ENCODE results near the gene SCAP.
"Not testable (repeated sequence)": the region's sequence is repeated elsewhere in the genome, so short reads cannot be mapped to it uniquely, and the experiment has no call there.

Gene SCAP

GRCh38 chr3:47480267-47480666, 4.5 kb upstream of the SCAP start:
- not testable (repeated sequence) for DNase-seq

GRCh38 chr3:47479826-47480160, 4.1 kb upstream of the SCAP start:
- DNase-seq = no peak

GRCh38 chr3:47478022-47478421, 2.3 kb upstream of the SCAP start:
- no peak for DNase-seq

DNA sequence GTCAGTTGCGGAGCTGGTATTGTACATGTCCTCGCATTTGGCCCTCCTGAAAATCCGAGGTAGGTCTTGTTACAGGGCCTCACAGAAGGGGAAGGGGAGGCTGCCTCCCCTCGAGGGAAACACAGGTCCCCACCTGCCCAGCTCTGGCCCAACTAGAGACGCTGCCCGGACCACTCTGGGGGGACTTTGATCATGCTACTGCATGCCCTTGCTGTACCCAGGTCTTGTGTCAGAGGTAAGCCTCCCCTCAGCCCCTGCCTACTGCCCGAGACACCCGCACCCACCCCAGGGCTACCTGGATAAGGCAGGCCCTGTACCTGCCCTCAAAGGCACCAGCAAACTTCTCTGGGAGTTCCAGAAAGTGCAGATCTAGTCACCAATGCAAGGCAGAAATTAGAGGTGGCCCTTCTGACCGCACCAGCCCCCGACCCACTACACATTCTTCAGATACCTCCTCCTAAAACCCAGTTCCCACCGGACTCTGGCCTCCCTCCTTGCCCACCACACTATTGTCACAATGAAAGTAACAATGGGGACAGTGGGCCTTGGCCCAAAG, 981 bp upstream of the SCAP start:
- DNase-seq = no peak

DNA sequence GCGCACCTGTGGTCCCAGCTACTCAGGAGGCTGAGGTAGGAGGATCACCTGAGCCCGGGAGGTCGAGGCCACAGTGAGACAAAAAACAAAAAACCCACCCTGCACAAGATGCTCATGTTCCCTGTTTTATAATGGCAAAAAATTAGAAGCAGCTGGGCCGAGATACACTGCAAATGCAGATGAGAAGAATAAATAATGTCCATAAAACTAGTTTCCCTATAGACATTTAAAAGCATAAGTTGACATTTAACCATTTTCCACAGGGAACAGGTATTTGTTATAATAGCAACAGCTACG, 537 bp upstream of the SCAP start:
- no peak for DNase-seq

DNA sequence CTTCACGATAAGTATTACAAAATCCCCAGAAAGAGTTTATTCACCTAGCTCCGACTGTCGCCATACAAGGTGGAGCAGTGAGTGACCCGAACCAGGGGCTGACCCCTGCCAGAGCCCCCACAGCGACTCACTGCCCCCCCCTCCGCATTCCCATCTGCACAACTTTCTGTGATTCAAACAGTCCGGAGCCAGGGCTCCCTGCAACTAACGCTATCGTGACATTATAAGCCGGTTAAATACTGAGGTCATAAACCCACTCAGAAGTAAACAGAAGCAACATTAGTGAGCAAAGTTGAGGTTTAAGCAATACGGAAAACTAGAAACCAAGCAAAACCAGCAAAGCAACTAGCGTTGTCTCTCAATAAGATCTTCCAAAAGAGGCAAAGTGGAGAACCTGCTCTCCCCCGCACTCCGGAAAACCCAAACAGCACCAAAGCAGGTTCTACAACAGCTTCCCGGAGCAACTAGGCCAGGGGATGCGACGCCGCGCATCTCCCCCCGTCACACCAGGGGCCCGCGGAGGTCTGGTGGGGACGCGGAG, 642 bp downstream of the SCAP start:
- DNase-seq = peak in 1 of 2 donors; percentile 9

DNA sequence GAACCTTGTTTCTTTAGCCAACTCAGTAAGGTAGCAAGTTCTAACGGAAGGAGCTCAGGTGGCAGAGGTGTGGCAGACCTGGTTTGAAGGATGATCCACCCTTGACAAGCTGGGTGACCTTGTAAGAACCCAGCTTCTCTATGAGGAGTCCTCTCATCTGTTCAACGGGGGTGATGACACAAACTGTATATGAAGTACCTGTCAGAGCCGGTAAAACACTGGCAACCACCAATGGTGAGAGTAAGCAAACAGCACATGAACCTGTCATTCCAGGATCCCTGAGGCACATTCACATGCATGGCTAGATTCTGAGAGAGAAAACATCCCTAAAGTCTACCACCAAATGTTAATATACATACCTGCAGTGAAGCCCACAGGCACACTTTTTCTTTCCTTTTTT, 2.4 kb downstream of the SCAP start:
- DNase-seq = no peak

- no peak for DNase-seq
Observed at GRCh38 chr3:47469616-47470015, 6.1 kb downstream of the SCAP start.

DNA sequence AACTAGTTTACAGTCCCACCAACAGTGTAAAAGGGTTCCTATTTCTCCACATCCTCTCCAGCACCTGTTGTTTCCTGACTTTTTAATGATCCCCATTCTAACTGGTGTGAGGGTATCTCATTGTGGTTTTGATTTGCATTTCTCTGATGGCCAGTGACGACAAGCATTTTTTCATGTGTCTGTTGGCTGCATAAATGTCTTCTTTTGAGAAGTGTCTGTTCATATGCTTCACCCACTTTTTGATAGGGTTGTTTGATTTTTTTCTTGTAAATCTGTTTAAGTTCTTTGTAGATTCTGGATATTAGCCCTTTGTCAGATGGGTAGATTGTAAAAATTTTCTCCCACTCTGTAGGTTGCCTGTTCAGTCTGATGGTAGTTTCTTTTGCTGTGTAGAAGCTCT, 7.4 kb downstream of the SCAP start:
- DNase-seq = not testable (repeated sequence)

DNA sequence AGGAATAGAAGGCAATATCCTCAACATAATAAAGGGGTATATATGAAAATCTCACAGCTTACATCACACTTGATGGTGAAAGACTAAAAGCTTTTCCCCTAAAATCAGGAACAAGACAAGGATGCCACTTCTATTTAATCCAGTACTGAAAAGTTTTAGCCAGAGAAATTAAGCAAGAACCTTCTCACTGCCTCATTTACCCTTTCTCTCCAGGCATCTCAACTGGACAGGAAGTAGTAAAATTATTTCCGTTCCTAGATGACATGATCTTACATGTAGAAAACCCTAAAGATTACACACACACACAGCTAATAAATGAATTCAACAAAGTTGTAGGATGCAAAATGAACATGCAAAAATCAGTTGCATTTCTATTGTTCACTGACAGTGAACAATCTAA, 11.2 kb downstream of the SCAP start:
- no peak for DNase-seq

DNA sequence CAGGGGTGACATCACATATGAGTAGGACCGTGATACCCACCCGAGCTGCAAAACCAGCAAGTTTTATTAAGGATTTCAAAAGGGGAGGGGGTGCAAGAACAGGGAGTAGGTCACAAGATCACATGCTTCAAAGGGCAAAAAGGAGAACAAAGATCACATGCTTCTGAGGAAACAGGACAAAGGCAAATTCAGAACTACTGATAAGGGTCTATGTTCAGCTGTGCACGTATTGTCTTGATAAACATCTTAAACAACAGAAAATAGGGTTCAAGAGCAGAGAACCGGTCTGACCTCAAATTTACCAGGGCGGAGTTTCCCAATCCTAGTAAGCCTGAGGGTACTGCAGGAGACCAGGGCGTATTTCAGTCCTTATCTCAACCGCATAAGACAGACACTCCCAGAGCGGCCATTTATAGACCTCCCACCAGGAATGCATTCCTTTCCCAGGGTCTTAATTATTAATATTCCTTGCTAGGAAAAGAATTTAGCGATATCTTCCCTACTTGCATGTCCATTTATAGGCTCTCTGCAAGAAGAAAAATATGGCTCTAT, 16.1 kb downstream of the SCAP start:
- not testable (repeated sequence) for DNase-seq

DNA sequence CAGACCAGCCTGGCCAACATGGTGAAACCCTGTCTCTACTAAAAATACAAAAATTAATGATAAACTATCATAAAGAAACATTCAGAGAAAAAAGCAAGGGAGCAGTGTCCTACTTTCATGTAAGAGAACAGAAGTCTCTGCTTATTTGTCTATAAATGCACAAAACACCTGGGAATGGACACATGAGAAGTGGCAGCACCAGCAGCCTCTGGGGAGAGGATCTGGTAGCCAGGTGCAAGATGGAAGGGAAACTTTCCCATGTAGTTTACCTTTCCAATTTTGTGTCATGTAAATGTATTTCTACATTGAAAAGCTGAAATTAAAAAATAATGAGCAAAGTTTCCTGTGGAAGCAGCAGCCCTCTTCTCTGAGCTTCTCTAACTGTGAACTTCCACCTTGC, 18.8 kb downstream of the SCAP start:
- DNase-seq = no peak

DNA sequence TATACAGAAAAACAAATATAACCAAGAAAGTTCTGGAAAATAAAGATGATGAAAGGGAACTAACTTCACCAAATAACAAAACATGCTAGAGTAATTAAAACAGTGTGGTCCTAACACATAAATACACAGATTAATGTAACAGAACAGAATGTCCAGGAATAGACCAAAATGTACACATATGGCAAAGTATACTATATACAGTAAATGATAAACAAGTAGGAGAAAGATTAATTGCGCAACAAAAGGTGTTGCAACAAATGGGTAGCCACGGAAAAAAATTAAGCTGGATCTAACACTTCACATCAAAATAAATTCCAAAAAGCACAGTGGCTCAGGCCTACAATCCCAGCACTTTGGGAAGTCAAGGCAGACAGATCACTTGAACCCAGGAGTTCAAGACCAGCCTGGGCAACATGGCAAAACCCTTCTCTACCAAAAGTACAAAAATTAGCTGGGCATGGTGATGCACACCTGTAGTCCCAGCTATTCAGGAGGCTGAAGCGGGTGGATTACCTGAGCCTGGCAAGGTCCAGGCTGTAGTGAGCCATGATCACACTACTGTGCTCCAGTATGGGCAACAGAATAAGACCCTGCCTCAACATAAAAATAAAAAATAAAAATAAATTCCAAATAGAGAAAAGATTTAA, 19.8 kb downstream of the SCAP start:
- no peak for DNase-seq

GRCh38 chr3:47452453-47453215, 23.1 kb downstream of the SCAP start:
- DNase-seq = no peak

DNA sequence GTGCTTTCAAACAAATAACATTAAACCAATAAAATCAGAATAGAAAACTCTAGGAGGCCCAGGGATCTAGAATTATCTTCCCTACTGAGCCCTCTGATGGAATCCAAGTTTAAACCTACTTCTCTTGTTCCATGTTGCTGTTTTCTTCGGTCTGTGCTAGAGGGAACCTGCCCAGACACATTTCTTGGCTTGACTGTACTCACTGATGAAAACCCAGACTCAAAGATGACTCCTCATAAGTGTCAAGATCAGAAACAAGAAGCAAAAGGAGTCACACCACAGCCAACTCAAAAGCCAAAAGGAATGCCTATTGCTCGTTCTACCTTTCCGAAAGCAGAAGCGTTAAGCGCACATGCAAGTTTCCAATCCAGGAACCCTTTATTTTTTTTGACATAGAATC, 31.6 kb downstream of the SCAP start:
- no peak for DNase-seq

DNA sequence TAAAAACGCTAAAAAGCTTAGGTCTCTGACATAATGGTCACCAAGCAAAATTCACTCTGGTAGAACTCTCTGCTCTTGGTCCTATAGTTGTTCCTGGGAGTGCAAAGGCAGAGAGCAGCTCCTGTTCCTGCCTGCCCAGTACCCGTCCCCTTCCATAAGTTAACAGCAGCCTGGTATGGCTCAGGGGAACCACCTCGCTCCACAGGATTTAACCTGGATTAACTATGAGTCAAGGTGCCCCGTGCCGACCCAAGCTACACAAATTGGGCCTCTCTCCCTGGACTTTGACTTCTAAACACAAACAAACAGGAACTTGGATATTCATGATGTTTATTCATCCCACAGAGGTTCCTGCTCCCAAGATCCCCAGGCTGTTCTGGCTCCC, 32.1 kb downstream of the SCAP start:
- DNase-seq = no peak

DNA sequence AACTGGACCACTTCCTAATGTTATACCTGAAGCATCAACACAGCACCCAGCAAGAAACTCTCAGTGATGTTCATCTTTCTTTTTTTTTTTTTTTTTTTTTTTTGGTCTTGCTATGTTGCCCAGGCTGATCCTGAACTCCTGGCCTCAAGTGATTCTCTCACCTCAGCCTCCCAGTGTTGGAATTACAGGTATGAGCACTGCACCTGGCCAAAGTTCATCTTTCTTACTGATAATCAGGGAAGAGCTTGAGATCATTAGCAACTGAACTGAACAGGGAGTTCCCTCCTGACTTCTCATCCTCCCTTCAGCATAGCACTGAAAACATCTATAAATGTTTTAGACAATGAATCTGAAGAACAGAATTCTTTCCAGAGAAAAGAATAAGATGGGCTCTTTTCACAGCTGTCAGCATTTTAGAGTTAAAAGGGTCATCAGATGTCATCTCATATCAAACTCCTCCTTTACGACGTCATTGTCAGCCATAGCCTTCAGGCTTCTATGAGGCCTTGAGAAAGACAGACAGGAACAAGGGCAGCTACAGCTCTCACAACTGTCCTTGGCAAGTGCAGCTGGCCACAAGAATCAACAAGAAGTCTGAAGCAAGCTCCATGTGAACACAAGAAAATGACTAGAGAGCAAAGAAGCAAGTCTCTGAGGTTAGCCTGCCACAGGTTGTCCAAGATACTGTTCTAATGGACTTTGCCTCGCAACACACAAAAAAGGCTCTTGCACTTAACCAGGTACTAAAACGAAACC, 33.8 kb downstream of the SCAP start:
- no peak for DNase-seq

DNA sequence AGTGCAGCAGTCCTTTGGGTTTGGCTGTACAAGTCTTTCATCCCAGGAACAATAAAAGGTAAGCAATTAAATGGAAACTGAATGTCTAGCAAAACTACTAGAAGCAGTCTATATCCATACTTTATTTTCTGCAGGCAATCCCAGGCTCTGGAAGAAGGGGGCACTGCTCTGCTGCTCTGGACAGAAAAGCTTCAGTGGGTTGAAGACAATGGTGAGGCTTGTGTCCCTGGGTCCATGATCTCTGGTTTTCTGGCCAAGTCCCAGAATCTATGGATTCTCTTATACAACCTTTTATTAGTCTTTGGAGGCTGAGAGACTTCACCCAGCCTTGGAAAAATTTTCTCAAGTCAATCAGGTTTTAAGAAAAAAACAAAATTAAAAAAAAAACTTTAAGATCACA, 35.6 kb downstream of the SCAP start:
- DNase-seq = no peak

- no peak for DNase-seq
Observed at GRCh38 chr3:47436180-47436579, 39.6 kb downstream of the SCAP start.

DNA sequence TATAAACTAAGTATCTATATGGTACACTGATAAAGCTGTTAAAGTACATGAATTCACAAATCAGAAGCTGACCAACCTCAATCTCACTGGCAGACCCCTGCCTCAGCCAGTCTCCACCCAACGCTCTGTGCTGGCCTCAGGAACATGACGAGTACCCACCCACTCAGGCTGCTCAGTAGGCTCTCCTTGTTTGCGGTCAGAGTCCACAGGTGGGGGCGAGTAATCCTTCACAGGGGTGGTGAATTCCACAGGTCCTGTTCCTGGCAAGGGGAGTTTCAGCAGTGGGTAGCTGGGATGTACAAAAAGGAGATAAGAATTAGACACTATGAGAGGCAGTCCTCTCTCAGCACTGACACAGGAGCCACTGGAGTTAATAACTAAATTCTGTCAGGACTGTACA, 40.9 kb downstream of the SCAP start:
- no peak for DNase-seq

GRCh38 chr3:47433796-47434195, 41.9 kb downstream of the SCAP start:
- no peak for DNase-seq

DNA sequence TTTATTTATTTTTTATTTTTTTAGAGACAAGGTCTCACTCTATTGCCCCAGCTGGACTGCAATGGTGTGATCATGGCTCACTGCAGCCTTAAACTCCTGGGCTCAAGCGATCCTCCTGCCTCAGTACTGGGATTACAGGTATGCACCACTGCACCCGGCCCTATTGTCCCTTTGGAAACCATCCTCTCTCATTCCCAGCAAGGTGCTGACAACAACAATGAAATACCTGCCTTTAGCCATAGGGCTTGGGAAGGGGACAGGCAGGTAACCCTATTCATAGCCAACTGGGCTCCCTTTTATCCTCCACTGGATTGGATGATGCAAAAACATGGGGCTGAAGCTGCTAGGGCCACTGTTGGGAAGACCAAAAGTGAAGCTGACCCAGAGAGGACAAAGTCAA, 43.1 kb downstream of the SCAP start:
- no peak for DNase-seq

DNA sequence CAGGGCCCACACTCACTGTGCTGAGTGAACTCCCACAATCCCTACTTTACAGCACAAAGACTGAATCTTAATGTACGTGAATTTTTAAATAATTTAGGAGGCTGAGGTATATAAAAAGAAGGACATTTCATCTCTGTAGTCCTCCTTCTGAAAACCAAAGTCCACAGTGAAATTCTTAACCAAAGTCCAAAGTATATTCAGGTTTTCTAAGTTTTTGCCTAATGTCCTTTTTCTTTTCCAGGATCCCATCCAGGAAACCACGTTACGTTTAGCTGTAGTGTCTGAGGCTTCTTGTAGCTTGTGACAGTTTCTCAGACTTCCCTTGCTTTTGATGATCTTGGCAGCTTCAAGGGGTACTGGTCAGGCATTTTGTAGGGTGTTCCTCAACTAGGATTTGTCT, 44.5 kb downstream of the SCAP start:
- no peak for DNase-seq

DNA sequence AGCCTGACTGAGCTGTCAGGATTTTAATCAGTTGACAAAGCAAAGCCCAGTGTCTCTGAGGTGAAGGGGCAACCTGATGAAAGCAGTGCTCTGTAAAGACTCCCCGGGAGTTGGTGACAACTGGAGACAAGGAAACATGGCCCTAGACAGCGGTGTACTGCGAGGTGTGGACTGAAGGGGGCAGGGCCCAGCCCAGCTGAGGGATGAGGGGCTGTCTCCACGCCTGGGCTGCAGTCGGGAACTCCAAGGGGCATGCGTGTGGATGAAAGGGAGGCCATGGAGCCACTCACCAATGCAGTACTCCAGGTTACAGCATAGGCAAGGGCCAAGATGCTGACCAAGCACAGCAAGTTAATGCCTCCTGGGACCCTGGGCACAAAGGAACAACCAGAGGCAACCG, 45.1 kb downstream of the SCAP start:
- no peak for DNase-seq
